Gastroesophageal sphincter (tissue), 4 donors: ENCODE measurements around the gene PDZD2. TPM values are rescaled to one million over a fixed set of nuclear protein-coding genes. Genes with fewer than 3 reads are reported as not detected.

Experiments
- ATAC-seq: fragments of 150-250 bp; one replicate; pipeline ENCODE4 v1.9.1; 2016; ENCODE audit warnings: mild to moderate bottlenecking, moderate library complexity
- H3K27ac ChIP-seq, 4 donors: fragments of 200-600 bp; sonication (generic) in 3 of 4; 1 replicate in 3 of 4; 2 replicates in 1 of 4; pipeline ENCODE4 v1.5.1; 2016 to 2019
- H3K27me3 ChIP-seq: fragments of 200-600 bp; sonication (generic); one replicate; pipeline ENCODE4 v1.5.1; 2019
- H3K36me3 ChIP-seq, 2 donors: fragments of 200-600 bp; sonication (generic); one replicate each; pipeline ENCODE4 v1.5.1; 2019; ENCODE audit warnings: control low read depth in 1 of 2
- H3K4me1 ChIP-seq, 3 donors: fragments of 200-600 bp; sonication (generic); 1 replicate in 2 of 3; 2 replicates in 1 of 3; pipeline ENCODE4 v1.5.1; 2016 to 2019; ENCODE audit warnings: control low read depth in 2 of 3
- H3K4me3 ChIP-seq, 2 donors: fragments of 200-600 bp; sonication (generic); one replicate each; pipeline ENCODE4 v1.5.1; 2019; ENCODE audit warnings: mild to moderate bottlenecking in 1 of 2, moderate library complexity in 1 of 2
- H3K9me3 ChIP-seq, 3 donors: fragments of 200-600 bp; sonication (generic); one replicate each; pipeline ENCODE4 v1.5.1; 2017 to 2019; ENCODE audit warnings: control low read depth in 2 of 3
- CTCF ChIP-seq, 4 experiments: fragments of 200-600 bp in 2 of 4; fragments of 450-650 bp in 2 of 4; sonication (generic) in 1 of 4; IDR thresholded peaks; one replicate each; pipeline ENCODE4 v1.5.1; 2017 to 2019; ENCODE audit warnings: antibody characterized with exemption in 4 of 4, mild to moderate bottlenecking in 2 of 4, moderate library complexity in 2 of 4
- EP300 ChIP-seq: sonication (generic); formaldehyde crosslinking; IDR thresholded peaks from one replicate; pipeline ENCODE4 v1.6.1; 2017; ENCODE audit warnings: antibody characterized with exemption, mild to moderate bottlenecking
- POLR2A ChIP-seq, 2 donors: fragments of 450-650 bp; IDR thresholded peaks; one replicate each; pipeline ENCODE4 v1.6.1; 2017; ENCODE audit warnings: antibody characterized with exemption in 2 of 2, mild to moderate bottlenecking in 2 of 2, moderate library complexity in 1 of 2
- POLR2AphosphoS5 ChIP-seq: sonication (generic); formaldehyde crosslinking; IDR thresholded peaks from one replicate; pipeline ENCODE4 v1.6.1; 2017; ENCODE audit warnings: antibody characterized with exemption
- WGBS, 2 donors: methylation state at CpG; one replicate each; pipeline ENCODE4 v1.1.5; 2018; ENCODE audit warnings: low coverage in 1 of 2; 5-methylcytosine and 5-hydroxymethylcytosine counted together
- total RNA-seq, 4 donors: library from RNA; depleted of rRNA; stranded (reverse); fragments of >200 nt; gene quantifications; one replicate each; pipeline ENCODE4 v1.1.0, GENCODE V29; 2016

PDZD2 gene
- total RNA-seq, 4 donors from 2014 or later: 8.6 to 19.4 (median 14.0) TPM

- Histone ChIP-seq H3K9me3 (no peaks in the 10 kb centered on the region), H3K4me1 (peaks cover 0 to 10% (median 0%) of the 10 kb centered on the region in 3 donors), H3K27me3 (peaks cover 11% of the 10 kb centered on the region), H3K36me3 (no peaks in the 10 kb centered on the region), H3K27ac (no peak overlapping the region), H3K4me3 (no peak overlapping the region)
- no peak for TF ChIP-seq POLR2AphosphoS5
- TF ChIP-seq POLR2A (IDR thresholded peaks at IDR 0.05): no peak
- no peak for TF ChIP-seq CTCF (IDR thresholded peaks at IDR 0.05)
- TF ChIP-seq EP300: no peak
- ATAC-seq: no peak
- whole genome bisulfite sequencing, 2 donors: 50 to 83% methylated on average over 1 of the region's 1 CpG
Observed at GRCh38 chr5:31613651-31614050, 25.3 kb upstream of the PDZD2 start.

GRCh38 chr5:31614151-31615020 lies 24.5 kb upstream of the PDZD2 start:
- no peaks in the 10 kb centered on the region for H3K9me3 ChIP-seq
- peaks cover 18% of the 10 kb centered on the region for H3K27me3 ChIP-seq
- ATAC-seq: no peak
- H3K4me1 ChIP-seq: peaks cover 0 to 10% (median 0%) of the 10 kb centered on the region in 3 donors
- H3K4me3 ChIP-seq: no peak overlapping the region
- no peak overlapping the region for H3K27ac ChIP-seq
- 41 to 62% methylated on average over 8 to 11 of the region's 11 CpGs for WGBS, 2 donors
- no peaks in the 10 kb centered on the region for H3K36me3 ChIP-seq
- TF ChIP-seq EP300 (no peak), CTCF (IDR thresholded peaks at IDR 0.05) (no peak), POLR2AphosphoS5 (no peak), POLR2A (IDR thresholded peaks at IDR 0.05) (no peak)

- H3K4me1 ChIP-seq: peaks cover 0 to 10% (median 0%) of the 10 kb centered on the region in 3 donors
- ATAC-seq: no peak
- TF ChIP-seq CTCF (IDR thresholded peaks at IDR 0.05) (no peak), POLR2AphosphoS5 (no peak), EP300 (no peak), POLR2A (IDR thresholded peaks at IDR 0.05) (no peak)
- 87 to 100% methylated on average over 1 to 5 of the region's 5 CpGs for WGBS, 2 donors
- no peak overlapping the region for H3K4me3 ChIP-seq
- H3K27ac ChIP-seq: no peak overlapping the region
- no peaks in the 10 kb centered on the region for H3K9me3 ChIP-seq
- H3K36me3 ChIP-seq: no peaks in the 10 kb centered on the region
- peaks cover 23% of the 10 kb centered on the region for H3K27me3 ChIP-seq
Observed at GRCh38 chr5:31617867-31618266, 21.1 kb upstream of the PDZD2 start.

- Histone ChIP-seq H3K4me3 (no peak overlapping the region), H3K36me3 (no peaks in the 10 kb centered on the region), H3K9me3 (no peaks in the 10 kb centered on the region), H3K4me1 (no peaks in the 10 kb centered on the region), H3K27me3 (peaks cover 23% of the 10 kb centered on the region), H3K27ac (no peak overlapping the region)
- TF ChIP-seq EP300 (no peak), POLR2AphosphoS5 (no peak), POLR2A (IDR thresholded peaks at IDR 0.05) (no peak)
- no peak for ATAC-seq
- WGBS, 2 donors: 60 to 92% methylated on average over 1 to 4 of the region's 4 CpGs
Observed at GRCh38 chr5:31620026-31620425, 18.9 kb upstream of the PDZD2 start.

GRCh38 chr5:31623249-31623648 lies 15.7 kb upstream of the PDZD2 start:
- Histone ChIP-seq H3K27ac (no peak overlapping the region), H3K4me3 (no peak overlapping the region), H3K36me3 (no peaks in the 10 kb centered on the region), H3K27me3 (peaks cover 16% of the 10 kb centered on the region), H3K9me3 (no peaks in the 10 kb centered on the region), H3K4me1 (peaks cover 0 to 6% (median 0%) of the 10 kb centered on the region in 3 donors)
- no peak for ATAC-seq
- TF ChIP-seq POLR2A (IDR thresholded peaks at IDR 0.05) (no peak), EP300 (no peak), CTCF (IDR thresholded peaks at IDR 0.05) (no peak), POLR2AphosphoS5 (no peak)
- WGBS, 2 donors: 82 to 93% methylated on average over 4 of the region's 4 CpGs
